ENCODE measurements around the gene TXNDC16.

The TXNDC16 gene

DNA sequence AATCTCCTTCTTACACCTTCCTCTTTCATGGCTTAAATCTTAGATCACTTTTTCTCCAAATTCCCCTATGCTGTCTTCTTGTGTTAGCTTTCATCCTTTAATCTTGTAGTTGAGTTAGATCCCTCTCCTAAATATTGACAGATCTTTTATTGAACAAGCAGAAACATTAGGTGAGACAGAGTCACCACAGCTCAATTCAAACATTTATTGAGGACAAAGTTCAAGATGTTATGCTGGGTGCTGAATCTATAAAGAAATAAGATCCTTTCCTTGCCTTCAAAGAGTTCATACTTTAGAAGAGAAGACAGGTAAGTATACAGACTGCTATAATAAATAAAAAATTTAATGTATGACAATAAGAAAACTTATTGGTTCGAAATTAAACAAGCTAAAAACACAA, 109.7 kb downstream of the TXNDC16 start:
- no peak for DNase-seq

DNA sequence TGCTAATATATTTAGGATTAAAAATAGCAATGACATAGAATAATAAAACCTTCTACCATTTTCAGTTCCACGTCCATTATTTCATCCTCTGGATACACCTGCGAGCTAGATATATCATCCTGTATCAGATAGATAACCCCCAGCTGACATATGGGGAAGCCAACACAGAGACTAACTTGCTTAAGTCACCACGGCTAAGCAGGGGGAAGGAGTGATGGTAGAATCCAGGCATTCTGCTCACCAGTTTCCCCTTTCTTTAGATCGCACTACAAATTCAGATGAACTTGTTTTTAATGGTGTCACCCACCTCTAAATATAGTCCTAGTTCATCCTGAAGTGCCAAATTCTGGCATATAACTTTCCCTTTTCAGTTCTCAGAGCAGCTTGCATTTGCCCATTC, 110.1 kb downstream of the TXNDC16 start:
- no peak for DNase-seq

DNA sequence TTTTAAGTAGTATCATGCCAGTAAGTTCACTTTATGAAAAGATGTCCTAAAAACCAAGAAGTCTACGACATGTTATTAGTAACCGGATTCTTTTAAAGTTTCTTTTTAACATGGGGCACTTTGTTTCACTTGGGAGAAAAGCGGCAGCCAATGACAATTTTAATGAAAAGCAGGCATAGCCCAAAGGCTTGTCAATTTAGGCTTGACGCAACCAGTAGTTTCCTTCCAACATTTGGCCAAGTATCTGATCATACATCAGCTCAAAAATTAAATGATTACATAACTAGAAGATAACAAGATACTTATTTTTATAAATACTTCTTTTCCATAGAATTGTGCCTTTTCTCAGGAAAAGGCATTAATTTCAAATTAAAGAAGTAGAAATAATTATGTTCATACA, 112.8 kb downstream of the TXNDC16 start:
- DNase-seq = no peak

DNA sequence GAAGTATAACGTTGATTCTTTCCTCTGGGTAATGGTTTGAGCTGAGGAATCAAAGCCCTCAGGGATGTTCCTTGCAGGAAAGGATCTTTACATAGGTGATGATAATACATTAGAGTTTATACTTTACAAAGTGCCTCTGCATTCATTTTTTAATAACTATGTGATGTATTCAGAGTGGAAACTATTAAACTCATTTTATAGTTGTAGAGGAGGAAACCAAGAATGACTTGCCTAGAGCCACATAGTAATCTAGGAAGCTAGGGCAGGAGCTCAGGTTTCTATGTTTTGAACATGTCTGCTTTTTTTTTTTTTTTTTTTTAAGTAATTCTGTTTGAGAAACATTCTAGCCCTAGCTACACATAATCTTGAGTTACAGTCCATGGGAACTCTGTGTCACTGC, 117.3 kb downstream of the TXNDC16 start:
- DNase-seq = no peak

DNA sequence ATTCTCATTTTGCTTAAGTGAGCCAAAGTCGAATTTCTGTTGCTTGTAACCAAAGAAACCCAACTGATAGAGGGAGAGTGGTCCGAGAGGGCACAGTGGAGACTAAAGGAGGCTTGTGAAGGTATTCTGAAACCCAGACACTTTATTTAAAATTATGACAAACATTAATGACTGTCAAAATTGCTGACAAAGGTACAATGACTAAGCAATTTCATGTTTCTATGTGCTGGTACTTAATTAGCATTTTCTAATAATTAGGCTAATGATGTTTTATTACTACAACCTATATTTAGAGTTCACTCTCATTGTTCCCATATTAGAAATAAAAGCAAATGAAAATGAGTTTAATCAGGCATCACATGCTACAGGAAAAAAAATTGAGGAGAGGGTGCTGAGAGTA, 121.8 kb downstream of the TXNDC16 start:
- no peak for DNase-seq

DNA sequence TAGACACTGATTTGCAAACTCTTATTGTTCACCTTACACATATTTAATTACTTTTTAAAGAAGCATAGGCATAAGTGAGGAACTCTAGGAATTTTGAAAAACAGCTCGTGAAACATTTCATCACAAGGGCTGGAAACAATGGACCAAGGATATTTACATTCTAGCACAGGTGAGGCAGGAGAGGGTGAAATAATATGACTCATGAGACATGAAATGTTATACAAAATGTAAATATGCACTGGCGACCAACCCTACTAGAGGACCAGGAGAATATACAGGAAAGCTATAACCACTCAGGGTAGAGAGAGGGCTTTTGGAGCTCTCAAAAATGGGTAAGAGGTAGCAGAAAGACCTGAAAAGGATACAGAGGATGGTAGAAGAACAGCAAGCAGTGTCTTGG, 122.9 kb downstream of the TXNDC16 start:
- no peak for DNase-seq

DNA sequence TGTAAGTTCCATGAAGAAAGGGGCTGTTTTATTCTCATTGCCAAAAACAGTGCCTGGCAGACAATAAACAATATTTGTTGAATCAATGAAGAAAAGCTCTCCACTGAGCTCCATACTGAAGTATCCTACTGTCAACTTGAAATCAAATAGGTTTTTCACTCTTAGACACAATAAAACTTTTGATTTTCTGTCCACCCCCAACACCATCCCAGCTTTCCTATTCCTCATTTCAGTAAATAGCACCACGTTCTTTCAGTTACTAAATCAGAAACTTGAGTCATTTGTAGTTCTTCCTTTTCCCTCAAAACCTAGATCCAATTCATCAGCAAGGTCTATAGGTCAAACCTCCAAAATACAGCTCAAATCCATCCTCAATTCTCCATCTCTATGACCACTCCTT, 124.8 kb downstream of the TXNDC16 start:
- DNase-seq = no peak

DNA sequence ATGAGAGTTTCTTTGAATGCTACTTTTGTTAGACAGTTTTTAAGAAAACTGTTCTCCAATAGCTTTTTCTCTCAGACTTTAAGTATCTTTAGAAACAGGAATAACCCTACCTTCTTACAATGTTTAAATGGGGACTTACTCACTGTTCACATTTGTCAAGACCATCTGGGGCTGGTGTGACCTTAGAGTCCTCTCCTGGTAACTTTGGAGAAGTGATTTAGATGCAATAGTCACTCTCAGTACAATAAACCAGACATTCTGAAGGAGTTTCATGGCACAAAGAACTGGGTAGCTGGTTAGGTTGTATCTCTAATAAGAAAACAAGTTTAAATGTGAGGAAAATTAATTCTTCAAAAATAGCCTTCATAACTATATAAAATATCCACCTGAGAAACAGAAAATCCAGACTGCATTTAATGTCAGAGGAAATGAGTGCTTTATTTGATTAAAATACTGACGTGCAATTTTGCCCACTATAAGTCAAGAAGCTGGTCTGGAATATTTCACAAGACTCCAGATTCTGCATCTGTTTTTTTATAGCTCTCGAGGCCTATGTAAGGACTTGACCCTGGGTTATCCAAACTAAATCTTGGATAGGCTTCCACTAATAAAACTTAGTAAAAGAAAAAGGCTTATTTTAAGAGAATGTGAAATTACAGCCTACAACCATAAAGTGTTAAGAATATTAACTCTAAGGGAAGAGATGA, 129.5 kb downstream of the TXNDC16 start:
- no peak for DNase-seq

DNA sequence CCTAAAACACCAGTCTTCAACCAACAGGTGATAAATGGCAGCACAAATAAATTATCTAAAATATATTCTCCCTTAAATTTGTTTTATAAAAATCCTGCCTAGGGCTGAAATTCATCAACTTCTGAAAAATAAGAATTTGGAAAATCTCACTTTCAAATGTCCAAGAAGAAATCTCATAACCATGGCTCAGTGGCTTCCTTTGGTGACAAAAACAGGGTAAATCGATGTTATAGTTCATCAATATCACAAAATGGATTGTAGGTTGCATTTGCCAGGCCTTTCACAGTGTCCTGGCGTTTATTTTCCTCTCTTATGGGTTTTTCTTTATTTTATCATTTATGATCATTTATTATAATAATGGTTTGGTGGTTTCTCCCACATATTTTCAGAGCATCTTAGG, 135.2 kb downstream of the TXNDC16 start:
- no peak for DNase-seq

DNA sequence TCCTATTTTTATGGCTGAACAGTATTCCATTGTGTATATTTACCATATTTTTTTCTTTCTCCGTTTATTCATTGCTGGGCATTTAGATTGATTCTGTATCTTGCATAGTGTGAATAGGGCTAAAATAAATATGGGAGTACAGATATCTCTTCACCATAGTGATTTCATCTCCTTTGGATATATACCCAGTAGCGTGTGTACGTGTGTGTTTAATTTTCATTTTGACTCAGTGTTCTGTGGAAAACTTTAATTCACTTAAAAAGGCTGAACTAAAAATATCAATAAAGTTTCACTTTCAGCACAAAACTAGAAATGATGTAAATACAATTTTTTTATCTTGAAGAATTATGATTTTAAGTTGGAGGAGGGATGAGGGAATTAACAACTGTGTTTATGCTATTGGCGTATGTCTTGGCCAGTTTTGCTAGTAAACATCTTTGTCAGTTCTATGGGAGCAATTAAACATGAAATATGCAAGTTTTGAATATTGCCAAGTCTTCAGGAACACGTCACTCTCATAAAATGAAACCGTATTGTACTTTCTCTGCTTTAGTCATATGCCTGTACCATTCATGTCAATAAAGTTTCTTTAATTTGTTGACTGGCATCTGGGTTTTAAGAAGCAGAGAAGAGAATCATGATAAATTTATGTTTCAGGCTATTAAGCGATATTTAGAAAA, 138.4 kb downstream of the TXNDC16 start:
- no peak for DNase-seq

DNA sequence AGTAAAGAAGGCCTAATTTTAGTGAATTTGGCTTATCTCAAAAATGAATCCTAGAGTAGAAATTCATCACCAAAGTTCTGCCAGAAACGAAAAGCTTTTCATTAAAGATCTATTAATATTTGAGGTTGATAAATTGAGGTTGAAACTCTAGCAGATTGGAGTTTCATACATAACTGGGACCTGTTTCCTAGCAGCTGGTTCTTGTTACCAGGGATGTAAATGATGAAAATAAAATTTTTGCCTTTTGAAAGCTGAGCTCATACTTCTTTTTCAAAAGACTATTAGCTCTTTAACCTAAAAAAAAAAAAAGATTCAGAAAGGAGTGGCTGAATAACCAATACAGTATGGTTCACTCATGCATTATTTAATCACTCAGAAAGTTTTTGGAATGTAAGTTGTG, 139.9 kb downstream of the TXNDC16 start:
- DNase-seq = no peak

DNA sequence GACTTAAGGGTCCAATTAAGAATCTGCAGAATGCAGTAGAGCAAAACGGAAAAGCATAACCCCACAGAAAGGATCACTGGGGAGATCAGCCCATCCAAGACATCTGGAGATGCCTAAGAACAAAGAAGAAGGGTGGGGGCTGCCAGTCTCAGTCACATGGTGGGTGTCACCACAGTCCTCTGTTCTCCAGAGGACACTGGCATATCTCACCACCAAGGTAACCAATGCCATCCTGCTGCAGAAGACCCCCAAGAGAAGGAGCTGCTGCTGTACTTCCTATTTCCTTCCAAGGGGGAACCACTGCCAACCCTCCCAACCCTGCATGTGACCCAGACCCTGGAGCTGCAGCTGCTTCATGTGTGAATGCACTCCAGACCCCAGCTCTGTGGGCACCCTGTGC, 147.0 kb downstream of the TXNDC16 start:
- no peak for DNase-seq

DNA sequence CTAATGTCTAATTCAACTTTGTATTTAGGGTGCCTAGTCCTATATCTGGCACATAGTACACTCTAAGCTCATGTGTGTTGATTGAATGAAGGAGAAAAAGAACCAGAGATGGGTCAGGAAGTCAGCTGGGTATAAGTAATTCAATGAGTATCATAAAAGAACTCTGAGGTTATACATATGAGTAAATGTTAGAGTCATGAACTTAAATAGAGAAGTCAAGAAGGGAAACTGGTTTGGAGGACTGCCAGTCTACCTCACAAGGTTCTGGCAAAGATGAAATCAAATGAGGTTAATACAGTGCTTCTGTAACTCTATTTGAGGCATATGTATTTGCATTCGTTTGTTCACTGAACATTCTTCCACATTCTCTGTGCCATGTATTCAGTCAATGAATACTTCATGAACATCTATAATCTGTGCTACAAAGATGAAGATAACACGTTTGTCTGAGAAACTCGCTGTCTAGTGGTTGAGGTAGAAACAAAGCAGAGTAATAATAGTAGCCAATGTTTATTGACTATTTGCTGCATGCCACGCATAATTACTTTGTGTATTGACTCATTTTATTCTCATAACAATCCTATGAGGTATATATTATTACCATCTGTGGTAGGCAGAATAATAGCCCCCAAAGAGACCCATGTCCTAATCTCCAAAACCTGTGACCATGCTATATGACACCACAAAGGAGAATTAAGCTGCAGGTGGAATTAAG, 149.3 kb downstream of the TXNDC16 start:
- no peak for DNase-seq

DNA sequence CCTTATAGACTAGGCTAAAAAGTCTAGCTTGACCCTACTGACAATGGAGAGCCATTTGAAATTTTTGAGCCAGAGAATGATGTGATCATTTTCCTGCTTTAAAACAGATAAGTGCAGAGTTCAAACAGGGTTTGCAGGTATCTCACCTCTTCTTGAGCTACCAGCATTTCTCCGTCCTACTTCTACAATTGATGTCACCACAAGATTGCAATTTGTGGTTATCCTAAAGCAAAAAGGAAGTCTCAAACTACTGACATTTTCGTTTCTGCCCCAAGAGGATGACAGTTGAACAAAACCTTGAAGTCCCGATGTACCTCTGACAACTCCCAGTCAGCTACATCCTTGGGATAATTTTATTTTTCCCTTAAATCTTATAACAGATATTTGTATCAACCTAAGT, 151.5 kb downstream of the TXNDC16 start:
- no peak for DNase-seq

DNA sequence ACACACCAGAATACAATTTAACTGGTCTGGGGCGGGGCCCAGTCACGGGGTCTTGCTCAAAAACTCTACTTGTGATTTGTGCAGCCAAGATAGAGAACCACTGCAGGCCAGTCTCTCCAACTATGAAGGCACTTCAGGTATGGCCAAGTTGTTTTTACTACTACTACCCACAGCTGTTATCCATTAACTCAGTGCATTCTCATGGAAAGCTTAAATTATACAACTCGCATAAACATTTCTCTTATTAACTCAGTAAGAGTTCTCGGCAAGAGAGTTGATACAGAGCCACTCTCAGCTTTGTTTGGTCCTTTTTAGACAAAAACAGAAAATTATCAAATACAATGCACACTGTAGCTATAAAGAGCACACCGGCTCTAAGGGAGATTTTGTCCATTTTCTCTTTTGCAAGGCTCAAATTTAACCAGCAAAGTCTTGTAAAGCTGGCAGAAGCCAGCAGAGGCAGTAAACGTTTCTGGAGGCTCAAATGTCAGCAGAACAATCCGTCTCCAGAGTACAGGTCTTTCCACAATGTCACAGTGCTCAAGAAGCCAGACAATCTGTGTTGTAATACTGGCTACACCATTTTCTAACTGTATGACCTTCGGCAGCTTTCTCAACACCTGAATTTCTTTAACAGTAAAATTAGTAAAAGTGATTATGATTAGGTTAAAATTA, 152.2 kb downstream of the TXNDC16 start:
- DNase-seq = no peak

DNA sequence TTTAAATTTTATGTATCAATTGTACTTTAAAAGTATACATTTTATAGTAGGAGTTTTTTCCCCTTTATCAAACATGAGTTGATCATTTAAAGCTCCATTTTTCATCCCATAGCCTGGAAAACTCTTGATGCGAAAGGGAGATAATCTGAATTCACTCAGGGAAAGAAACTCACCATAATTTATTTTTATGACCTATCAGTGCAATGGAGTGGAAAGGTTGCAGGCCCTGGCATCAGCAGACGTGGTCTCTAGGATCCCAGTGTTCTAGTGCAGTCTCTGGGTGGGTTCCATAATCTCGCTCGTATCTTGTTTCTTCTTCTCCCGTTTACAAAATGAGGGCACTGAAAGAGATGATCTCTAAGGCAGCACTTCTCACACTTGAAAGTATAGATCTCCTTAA, 153.2 kb downstream of the TXNDC16 start:
- DNase-seq = no peak

DNA sequence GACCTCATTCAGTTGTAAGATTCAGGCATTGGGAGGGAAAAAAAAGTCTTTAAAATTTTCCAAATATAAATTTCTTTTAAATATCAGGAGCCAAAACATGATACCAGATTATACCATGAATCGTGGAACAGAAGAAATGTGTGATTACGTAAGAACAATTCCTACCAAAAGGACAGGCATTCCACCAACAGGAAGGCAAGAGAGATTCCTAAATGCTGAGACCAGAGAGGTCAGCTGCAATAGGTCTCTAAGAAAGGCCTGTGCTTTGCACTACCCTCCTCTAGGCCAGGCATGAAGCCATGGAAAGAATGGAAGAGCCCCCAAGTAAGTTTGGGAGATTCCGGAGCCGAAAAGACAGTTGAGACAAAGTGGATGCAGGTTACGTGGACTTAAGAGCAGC, 154.5 kb downstream of the TXNDC16 start:
- DNase-seq = no peak

DNA sequence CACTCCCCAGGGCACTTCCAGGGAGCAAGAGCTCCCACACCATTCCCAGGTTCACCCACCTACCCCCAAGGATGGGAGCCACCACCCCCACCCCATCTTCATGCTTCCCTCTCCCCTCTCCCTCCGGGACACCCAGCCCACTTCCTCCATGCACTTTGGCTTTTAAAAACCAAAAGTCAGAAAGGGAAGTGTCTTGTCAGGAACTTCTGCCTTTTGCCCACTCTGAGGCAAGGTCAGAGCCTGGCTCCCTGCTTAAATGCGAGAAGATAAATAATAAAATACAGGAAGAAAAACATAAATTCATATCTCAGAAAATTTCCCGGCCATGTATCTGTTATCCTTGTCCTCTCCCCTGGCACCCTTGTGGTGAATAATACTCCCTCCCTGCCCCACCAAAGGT, 156.6 kb downstream of the TXNDC16 start:
- DNase-seq = no peak

DNA sequence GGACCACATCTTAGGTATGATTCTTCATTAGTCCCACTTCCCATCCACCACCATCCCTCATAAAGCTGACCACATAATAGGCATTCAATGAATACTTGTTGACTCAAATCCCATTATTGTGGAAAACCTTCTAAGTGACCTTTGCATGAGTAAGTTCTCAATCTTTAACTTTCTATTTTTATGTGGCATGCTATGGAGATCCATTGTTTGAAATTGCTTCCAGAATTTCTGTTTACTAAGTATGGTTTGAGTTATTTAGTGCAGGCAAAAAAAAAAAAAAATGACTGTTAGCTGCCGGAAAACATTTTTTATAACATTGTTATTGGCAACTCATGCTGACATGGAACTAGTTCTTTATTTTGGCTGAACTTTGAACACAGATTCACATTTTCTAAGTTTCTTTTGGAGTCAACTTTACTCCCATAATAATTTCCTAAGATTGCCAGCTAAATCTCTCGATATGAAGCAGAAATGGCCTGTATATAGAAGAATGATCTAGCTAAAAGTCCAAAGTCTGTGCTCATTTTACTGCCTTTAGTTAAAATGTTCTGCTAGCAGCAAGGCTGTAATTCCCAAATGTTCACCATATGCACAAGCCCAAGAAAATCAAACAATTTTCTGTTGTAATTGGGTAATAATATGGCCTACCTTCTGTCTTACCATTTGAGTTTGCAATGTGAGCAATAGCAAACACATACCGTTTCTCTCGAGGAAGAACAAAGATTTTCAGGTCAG, 160.3 kb downstream of the TXNDC16 start:
- DNase-seq = no peak
